Activated naive CD8-positive, alpha-beta T cell treated with anti-CD3 and anti-CD28 coated beads, Interleukin-2, amount 50 U/mL, for 16 hours (primary cell): ENCODE data around the gene TNPO3.
"Not testable (repeated sequence)": the region's sequence is repeated elsewhere in the genome, so short reads cannot be mapped to it uniquely, and the experiment has no call there.

Experiments
- DNase-seq: peaks from one replicate; pipeline ENCODE4 v3.0.0-alpha.2; 2020; ENCODE audit warnings: low read depth, low spot score

Gene TNPO3

DNA sequence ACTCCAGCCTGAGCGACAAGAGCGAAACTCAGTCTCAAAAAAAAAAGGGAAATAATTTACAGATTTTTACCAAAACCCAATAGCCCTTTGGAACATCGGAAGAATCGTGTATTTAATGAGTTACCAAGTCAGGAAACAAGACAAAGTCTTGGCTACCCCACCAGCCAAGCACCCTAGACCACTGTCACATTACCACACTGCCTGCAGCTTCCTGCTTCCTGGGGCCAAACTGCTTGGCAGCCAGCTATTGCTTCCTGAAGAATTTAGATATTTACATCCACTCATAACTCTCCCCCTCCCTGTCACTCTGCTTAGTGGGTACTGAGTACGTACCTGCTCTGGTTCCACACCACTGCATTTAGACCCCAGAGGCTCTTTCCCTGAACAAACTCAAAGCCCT, 14.1 kb upstream of the TNPO3 start:
- DNase-seq = no peak

DNA sequence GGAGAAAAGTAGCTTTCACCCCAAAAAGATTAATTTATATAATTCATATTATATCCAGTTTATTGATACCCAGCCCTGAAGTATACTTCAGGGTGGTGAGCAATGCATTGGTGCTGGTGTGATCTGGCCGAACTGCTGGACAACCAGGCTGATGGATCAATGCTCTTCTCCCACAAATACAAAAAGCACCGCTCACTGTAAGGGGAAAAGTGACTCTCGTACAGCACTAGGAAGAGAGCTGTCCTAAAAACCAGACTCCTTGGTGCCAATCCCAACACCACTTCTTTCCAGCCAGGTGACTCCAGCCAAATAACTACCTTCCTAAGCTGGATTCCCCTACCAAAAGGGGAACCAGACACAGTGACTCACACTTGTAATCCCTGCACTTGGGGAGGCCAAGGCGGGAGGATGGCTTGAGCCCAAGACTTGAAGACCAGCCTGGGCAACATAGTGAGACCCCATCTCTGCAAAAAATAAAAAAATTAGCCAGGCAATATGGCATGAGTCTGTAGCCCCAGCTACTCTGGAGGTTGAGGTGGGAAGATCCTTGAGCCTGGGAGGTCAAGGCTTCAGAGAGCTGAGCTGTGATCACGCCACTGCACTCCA, 13.1 kb upstream of the TNPO3 start:
- no peak for DNase-seq

GRCh38 chr7:129067132-129067561, 12.2 kb upstream of the TNPO3 start:
- not testable (repeated sequence) for DNase-seq

GRCh38 chr7:129066290-129067131, 11.6 kb upstream of the TNPO3 start:
- no peak for DNase-seq

DNA sequence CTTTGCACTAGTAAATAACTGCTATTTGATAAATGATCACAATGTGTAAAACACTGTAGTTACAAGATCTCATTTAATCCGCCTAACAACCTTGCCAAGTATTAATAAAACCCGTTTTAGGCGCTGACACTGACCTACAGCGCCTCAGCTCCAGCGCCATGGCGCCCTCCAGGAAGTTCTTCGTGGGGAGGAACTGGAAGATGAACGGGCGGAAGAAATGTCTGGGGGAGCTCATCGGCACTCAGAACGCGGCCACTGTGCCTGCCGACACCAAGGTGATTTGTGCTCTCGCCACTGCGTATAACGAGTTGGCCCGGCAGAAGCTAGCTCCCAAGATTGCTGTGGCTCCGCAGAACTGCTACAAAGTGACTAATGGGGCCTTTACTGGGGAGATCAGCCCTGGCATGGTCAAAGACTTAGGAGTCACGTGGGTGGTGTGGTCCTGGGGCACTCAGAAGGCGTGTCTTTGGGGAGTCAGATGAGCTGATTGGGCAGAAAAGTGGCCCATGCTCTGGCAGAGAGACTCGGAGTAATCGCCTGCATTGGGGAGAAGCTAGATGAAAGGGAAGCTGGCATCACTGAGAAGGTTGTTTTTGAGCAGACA, 1.1 kb upstream of the TNPO3 start:
- no peak for DNase-seq

DNA sequence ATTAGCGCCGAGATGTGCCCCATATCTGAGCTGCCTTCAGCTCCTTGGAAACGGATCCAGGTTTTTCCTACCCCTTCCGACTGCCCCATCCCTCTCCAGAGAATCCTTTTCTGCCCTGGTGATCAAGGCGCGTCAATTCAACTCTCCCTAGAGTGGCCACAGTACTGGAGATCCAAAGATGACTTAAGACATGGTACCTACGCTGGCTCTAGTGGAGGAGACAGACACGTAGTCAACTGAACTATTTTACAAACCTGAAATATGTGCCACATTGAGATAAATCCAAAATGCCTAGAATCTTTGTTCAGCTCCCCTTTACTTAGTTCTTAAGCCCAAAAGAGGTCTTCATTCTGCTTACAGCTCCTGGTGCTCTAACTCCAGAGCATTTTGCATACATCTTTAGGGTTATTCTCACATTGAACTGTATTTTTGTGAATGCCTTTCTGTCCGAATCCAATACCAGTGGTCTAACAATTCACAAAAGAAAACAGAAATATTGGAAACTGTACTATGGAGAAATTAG, 444 bp upstream of the TNPO3 start:
- DNase-seq = no peak

DNA sequence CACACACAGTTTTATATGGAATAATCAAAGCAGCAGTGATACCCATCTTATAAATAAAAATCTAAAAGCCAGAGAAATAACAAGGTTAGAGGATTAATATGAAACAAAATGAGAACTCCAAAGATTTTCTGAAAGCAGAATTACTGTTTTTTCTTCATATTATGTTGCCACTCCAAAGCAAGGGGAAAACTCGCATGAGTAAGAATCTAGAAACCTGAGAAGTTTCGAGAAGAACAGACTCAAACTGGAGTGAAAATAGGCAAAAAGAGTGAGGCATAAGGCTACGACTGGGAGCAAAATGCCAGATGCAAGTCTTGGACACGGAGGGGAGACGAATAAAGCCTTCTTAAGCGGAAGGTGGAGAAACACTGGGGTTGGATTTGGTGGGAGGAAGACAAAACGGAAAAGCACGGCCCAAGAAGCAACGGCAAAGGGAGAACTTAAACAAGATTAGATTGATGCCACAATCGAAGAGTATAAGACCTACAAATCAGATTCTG, 923 bp downstream of the TNPO3 start:
- no peak for DNase-seq

DNA sequence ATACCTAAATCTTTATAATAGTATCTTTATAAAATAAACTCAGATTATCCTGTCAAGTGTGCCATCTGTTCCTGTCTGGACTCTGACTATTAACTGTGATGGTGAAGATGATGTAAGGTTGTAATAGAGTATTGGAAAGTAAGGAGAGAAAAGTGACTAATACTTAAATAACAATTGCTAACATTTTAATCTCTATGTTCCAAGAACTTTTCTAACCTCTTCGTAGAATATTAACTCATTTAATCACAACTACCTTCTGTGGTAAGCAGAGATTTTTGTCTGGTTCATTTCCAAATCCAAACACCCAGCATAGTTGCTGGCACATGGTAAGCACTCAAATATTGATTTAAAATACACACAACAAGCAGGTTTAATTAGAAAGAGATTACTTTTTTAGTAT, 2.5 kb downstream of the TNPO3 start:
- DNase-seq = no peak

DNA sequence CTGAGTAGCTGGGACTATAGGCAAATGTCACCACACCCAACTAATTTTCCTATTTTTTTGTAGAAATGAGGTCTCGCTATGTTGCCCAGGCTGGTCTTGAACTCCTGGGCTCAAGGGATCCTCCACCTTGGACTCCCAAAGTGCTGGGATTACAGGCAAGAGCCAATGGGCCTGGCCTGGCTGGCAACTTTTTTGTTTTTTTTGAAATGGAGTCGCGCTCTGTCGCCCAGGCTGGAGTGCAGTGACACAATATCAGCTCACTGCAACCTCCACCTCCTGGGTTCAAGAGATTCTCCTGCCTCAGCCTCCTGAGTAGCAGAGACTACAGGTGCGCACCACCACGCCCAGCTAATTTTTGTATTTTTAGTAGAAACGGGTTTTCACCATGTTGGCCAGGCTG, 3.5 kb downstream of the TNPO3 start:
- DNase-seq = not testable (repeated sequence)

DNA sequence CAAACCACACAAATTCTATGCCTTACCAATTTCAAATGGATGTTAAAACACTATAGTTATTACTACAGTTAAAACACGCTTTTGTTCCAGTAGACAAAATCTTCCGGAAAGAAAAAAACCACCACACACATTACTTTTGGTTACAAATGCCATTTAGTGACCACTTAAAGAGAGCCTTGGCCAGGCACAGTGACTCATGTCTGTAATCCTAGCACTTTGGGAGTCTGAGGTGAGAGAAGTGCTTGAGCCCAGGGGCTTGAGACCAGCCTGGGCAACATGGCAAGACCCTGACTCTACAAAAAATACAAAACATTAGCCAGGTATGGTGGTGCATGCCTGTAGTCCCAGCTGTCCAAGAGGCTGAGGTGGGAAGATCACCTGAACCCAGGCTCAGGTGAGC, 7.2 kb downstream of the TNPO3 start:
- DNase-seq = no peak

DNA sequence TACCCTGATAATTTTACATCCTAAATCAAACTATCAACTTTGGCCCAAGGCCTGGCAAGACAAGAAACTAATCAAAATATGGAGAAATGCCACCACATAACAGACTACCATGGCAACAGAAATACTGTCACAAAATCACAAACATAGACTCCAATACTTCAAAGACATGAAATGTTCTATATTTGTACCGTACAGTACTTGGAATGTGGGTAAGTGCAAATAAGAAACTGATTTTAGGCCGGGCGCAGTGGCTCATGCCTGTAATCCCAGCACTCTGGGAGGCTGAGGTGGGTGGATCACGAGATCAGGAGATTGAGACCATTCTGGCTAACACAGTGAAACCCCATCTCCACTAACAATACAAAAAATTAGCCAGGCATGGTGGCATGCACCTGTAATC, 9.2 kb downstream of the TNPO3 start:
- no peak for DNase-seq

DNA sequence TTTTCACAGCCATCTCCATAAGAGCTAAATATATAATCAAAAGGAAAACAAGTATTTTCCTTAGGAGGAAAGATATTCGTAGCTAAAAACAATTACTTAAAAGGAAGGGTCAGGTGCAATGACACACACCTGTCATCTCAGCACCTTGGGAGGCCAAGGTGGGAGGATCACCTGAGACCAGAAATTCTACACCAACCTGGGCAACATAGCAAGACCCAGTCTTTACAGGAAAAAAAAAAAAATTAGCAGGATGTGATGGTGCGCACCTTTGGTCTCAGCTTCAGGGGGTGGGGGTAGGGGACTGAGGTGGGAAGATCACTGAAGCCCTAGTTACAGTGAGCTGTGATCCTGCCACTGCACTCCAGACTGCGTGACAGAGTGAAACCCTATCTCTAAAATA, 11.9 kb downstream of the TNPO3 start:
- no peak for DNase-seq

DNA sequence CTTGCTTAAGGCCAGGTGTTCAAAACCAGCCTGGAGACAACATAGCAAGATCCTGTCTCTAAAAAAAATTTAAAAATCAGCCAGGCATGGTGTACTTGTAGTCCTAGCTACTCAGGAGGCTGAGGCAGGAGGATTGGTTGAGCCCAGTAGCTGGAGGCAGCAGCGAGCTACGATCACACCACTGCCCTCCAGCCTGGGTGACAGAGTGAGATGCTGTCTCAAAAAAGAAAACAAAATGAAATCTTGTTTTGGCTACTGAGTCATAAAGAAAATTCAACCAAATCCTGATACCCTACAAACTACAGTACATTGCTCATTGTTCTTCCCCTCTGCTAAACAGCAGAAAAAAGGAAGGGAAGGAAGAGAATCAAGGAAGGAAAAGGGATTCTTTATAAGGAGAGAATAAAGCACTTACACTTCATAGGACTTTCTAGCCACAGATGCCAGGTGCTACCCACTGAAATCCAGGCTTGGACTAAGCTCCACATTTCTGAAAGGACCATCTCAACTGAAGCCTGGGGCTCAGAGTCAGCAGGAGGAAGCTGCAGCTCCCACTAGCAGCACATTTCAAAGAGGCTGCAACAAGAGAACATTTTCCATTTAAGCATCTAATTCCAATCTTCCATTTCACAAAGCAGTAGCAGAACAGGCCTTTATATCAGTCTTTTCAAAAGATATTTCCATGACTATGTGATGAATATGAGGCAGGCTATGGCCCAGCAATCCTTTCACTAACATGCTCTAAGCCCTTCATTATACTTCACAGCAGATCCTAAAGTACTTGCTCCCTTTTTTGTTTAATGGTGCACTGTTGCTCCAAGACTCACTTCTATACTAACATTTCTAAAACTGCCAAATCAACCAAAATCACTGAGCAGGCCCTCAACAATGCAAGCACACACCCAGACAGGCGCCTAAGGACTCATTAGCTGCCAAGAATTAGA, 13.5 kb downstream of the TNPO3 start:
- no peak for DNase-seq

GRCh38 chr7:129038468-129038867, 16.4 kb downstream of the TNPO3 start:
- DNase-seq = not testable (repeated sequence)

DNA sequence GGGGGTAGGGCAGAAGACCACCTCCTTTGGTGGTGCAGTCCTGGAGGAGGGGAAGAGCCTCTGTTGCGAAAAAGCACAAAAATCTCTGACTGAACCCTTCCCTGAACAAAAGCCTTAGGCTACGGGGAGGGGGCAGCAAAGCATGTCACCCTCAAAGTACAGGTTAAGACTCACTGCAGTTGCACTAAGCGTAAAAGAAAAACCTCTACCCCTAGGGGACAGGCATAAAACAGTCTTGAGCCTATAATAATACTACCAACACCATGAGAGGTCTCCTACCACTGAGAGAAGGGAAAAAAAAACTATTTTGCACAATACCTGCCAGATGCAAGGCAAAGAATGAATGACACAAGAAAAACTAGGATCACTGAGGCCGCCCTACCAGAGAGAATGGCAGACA, 17.3 kb downstream of the TNPO3 start:
- no peak for DNase-seq

GRCh38 chr7:129032017-129032416, 22.9 kb downstream of the TNPO3 start:
- no peak for DNase-seq

DNA sequence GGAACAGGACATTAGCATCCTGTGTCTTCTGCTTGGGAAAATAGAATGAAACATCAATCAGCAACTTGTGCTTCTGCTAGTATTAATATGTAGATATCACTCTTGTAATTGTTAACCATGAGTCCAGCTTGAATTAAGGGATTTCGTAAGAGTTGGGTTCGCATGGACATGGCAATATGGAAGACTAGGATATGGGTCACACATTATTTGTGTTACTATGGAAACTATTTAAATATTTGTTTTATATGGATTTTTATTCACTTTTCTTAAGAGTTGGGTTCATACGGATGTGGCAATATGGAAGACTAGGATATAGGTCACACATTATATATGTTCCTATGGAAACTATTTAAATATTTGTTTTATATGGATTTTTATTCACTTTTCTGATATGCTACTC, 24.5 kb downstream of the TNPO3 start:
- no peak for DNase-seq

- no peak for DNase-seq
These were observed 30.8 kb downstream of the TNPO3 start for GRCh38 chr7:129024125-129024524.

DNA sequence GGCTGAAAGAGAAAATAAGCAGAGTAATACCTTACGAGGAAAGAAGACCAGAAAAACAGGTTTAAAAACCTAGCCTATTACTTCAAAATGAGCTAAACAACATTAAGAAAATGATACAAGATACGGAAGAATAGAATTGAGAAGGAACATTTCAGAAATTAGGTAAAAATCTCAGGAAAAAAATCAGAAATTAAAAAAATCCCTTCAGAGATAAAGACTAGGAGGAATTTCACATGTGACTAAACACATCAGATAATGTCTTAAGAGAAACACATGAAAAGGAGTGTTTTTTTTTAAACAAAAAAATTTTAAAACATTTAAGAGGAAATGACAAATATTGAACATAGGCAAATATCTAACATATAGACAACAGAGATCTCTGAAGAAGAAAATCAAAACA, 33.3 kb downstream of the TNPO3 start:
- no peak for DNase-seq

DNA sequence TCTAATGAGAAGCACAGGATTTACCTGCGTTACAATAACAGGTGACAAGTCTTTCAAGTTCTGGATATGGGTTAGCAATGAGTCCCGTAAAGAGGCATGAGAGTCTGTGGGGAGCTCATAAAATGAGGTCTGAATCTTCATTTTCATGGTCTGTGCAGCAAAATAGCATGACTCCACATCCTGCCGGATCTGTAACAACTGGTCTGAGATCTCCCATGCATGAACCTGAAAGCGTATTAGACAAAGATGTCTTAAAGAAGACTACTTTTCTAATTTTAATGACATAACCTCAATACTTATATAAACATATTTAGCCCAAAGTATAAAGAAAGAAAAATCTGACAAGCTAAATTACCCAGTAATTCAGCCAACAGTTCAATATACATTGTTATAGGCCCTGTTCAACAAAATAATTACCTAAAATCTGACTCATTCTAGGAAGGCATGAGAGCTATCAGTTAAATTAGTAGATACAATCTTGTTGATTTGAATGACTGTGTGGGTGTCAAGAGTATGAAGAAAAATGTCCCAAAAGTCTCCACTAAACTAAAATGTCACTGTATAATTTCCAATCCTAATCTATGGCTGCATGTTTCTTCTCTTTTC, 36.9 kb downstream of the TNPO3 start:
- no peak for DNase-seq

DNA sequence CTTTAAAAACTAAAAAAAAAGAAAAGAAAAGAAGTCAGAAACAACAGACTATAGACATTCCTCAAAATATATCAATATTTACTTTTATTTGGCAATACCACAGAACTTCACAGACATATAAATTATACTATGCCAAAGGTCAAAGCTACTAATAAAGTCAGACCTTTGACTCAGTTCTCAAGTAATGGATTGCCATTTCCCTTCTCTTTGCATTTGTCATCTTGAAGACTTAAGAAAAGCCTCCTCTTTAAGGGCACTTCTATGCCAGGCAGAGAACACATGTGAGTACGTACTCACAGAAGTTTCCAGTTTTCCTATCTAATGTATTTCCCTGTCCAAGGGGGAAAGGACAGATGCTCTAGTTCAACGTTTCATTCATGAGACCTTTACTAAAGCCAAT, 37.6 kb downstream of the TNPO3 start:
- DNase-seq = no peak
